Gastrocnemius medialis (tissue), 4 donors: ENCODE data around the gene KLHL29.

Source experiments
- CTCF ChIP-seq, 5 experiments: fragments of 450-650 bp in 3 of 5; fragments of 200-600 bp in 2 of 5; sonication (generic) in 2 of 5; IDR thresholded peaks in 4 of 5; conservative IDR thresholded peaks in 1 of 5; 1 replicate in 4 of 5; 2 replicates in 1 of 5; pipeline ENCODE4 v1.5.1; 2016 to 2019; ENCODE audit warnings: antibody characterized with exemption in 5 of 5, mild to moderate bottlenecking in 3 of 5, moderate library complexity in 3 of 5
- POLR2A ChIP-seq, 2 donors: fragments of 450-650 bp; IDR thresholded peaks; one replicate each; pipeline ENCODE4 v1.6.1; 2017; ENCODE audit warnings: antibody characterized with exemption in 2 of 2, mild to moderate bottlenecking in 2 of 2, moderate library complexity in 2 of 2

GRCh38 chr2:23681356-23682140 is 296.6 kb downstream of the KLHL29 start:
- TF ChIP-seq CTCF (IDR thresholded peaks at IDR 0.05 in 4 of 5, conservative IDR thresholded peaks at IDR 0.05 in 1 of 5) (no peak), POLR2A (IDR thresholded peaks at IDR 0.05) (no peak)
